ENCODE data around the gene EXD2. TPM values are rescaled to one million over a fixed set of nuclear protein-coding genes. Genes with fewer than 3 reads are reported as not detected.

Gene EXD2
- total and polyA plus RNA-seq, 10 of the 15 experiments (the other 5 are each of a cell fraction or from before 2014, with no cell fraction given) = 1.0 to 12.4 (median 4.6) TPM

DNA sequence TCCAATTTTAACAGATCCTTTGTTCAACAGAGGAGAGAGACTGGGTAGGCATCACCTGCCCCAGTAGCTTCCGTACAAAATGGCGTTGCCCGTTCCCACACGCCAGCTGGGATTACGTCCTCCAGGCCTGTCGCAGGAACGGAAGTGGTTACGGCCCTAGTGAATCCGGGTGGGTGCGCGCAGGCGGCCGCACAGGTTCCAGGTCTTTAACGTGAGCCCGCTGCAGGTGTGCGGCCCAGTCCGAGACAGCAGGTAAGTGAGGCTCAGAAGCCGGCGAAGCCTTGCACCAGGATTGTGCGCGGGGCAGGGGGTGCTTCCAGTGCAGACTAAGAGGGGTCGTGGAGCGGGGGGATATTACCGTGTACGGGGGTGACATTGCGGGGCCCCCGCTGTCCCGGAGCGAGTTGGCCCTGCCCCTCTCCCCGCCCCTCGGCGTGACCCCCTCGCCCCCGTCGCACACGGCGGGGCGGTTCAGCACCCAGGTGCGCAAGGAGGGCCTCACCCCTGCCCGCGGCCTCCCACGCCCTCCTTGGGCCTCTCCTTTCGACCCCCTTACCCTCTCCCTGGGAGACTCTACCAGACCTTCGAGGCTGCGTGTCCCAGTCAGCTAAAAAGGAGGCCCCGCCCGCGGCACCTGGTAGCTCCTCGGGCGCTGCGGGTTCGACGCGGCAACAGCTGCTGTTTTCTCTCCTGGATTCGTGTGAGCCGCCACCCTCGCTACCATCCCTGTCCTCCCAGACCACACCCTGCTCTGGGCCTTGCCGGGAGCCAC, at the start of gene EXD2 (continued):
- TF ChIP-seq, protein P1, sequence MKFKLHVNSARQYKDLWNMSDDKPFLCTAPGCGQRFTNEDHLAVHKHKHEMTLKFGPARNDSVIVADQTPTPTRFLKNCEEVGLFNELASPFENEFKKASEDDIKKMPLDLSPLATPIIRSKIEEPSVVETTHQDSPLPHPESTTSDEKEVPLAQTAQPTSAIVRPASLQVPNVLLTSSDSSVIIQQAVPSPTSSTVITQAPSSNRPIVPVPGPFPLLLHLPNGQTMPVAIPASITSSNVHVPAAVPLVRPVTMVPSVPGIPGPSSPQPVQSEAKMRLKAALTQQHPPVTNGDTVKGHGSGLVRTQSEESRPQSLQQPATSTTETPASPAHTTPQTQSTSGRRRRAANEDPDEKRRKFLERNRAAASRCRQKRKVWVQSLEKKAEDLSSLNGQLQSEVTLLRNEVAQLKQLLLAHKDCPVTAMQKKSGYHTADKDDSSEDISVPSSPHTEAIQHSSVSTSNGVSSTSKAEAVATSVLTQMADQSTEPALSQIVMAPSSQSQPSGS (IDR thresholded peaks at IDR 0.05; ENCODE audit: low read length) = peak; percentile 53; the same call in 1 of the 2 replicates
- TF ChIP-seq CHD4 (IDR thresholded peaks at IDR 0.05) (no peak), IKZF1 (conservative IDR thresholded peaks at IDR 0.05) (peak; percentile 93), ASH2L (IDR thresholded peaks at IDR 0.05; ENCODE audit: borderline replicate concordance, low read depth) (no peak), MYC (IDR thresholded peaks at IDR 0.05; ENCODE audit: insufficient read depth, insufficient read length, insufficient replicate concordance, low read length, severe bottlenecking) (no peak), TCF12 (IDR thresholded peaks at IDR 0.05; ENCODE audit: low read depth, low read length) (peak; percentile 93), PAX5 (IDR thresholded peaks at IDR 0.05; ENCODE audit: borderline replicate concordance, low read depth, low read length) (peak; percentile 14; the same call in 1 of the 2 replicates), FOS (IDR thresholded peaks at IDR 0.05; ENCODE audit: borderline replicate concordance, extremely low read depth, insufficient read length) (no peak), MTA2 (IDR thresholded peaks at IDR 0.05; ENCODE audit: low read depth) (no peak; the same call in none of the 2 replicates), MEF2B (IDR thresholded peaks at IDR 0.05; ENCODE audit: partially characterized antibody, poor library complexity, severe bottlenecking) (peak; percentile 31), SMC3 (IDR thresholded peaks at IDR 0.05; ENCODE audit: borderline replicate concordance, low read length) (no peak), NBN (IDR thresholded peaks at IDR 0.05) (0 out of 2 replicates have a peak, but pooled peaks have one; percentile 65), RELA (IDR thresholded peaks at IDR 0.05; ENCODE audit: borderline replicate concordance, partially characterized antibody) (peak; percentile 47), ETV6 (conservative IDR thresholded peaks at IDR 0.05 in 1 of 2, IDR thresholded peaks at IDR 0.05 in 1 of 2; ENCODE audit: borderline replicate concordance in 1 of 2, low read depth in 1 of 2) (no peak), STAT1 (conservative IDR thresholded peaks at IDR 0.05) (no peak), EED (IDR thresholded peaks at IDR 0.05; ENCODE audit: low read depth) (peak; percentile 51)
- TF ChIP-seq, protein P2, sequence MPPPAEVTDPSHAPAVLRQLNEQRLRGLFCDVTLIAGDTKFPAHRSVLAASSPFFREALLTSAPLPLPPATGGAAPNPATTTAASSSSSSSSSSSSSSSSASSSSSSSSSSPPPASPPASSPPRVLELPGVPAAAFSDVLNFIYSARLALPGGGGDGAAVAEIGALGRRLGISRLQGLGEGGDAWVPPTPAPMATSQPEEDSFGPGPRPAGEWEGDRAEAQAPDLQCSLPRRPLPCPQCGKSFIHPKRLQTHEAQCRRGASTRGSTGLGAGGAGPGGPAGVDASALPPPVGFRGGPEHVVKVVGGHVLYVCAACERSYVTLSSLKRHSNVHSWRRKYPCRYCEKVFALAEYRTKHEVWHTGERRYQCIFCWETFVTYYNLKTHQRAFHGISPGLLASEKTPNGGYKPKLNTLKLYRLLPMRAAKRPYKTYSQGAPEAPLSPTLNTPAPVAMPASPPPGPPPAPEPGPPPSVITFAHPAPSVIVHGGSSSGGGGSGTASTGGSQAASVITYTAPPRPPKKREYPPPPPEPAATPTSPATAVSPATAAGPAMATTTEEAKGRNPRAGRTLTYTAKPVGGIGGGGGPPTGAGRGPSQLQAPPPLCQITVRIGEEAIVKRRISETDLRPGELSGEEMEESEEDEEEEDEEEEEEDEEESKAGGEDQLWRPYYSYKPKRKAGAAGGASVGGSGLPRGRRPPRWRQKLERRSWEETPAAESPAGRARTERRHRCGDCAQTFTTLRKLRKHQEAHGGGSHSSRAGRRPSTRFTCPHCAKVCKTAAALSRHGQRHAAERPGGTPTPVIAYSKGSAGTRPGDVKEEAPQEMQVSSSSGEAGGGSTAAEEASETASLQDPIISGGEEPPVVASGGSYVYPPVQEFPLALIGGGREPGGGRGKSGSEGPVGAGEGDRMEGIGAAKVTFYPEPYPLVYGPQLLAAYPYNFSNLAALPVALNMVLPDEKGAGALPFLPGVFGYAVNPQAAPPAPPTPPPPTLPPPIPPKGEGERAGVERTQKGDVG (CRISPR knock-in tag; IDR thresholded peaks at IDR 0.05) = no peak
- TF ChIP-seq, protein P3, sequence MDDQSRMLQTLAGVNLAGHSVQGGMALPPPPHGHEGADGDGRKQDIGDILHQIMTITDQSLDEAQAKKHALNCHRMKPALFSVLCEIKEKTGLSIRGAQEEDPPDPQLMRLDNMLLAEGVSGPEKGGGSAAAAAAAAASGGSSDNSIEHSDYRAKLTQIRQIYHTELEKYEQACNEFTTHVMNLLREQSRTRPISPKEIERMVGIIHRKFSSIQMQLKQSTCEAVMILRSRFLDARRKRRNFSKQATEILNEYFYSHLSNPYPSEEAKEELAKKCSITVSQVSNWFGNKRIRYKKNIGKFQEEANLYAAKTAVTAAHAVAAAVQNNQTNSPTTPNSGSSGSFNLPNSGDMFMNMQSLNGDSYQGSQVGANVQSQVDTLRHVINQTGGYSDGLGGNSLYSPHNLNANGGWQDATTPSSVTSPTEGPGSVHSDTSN (IDR thresholded peaks at IDR 0.05; ENCODE audit: insufficient replicate concordance, low read depth, low read length) = peak; percentile 43
- TF ChIP-seq, protein P4, sequence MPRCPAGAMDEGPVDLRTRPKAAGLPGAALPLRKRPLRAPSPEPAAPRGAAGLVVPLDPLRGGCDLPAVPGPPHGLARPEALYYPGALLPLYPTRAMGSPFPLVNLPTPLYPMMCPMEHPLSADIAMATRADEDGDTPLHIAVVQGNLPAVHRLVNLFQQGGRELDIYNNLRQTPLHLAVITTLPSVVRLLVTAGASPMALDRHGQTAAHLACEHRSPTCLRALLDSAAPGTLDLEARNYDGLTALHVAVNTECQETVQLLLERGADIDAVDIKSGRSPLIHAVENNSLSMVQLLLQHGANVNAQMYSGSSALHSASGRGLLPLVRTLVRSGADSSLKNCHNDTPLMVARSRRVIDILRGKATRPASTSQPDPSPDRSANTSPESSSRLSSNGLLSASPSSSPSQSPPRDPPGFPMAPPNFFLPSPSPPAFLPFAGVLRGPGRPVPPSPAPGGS (IDR thresholded peaks at IDR 0.05; ENCODE audit: borderline replicate concordance, insufficient read depth, low read depth, low read length, poor library complexity, severe bottlenecking) = no peak
- TF ChIP-seq, protein P5, sequence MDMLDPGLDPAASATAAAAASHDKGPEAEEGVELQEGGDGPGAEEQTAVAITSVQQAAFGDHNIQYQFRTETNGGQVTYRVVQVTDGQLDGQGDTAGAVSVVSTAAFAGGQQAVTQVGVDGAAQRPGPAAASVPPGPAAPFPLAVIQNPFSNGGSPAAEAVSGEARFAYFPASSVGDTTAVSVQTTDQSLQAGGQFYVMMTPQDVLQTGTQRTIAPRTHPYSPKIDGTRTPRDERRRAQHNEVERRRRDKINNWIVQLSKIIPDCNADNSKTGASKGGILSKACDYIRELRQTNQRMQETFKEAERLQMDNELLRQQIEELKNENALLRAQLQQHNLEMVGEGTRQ (IDR thresholded peaks at IDR 0.05; ENCODE audit: borderline replicate concordance, low read depth, low read length) = no peak; the same call in 1 of the 2 replicates
